Hepatic stellate cell (primary cell): ENCODE data around the gene LRRC4C.

Source experiments
- DNase-seq: peaks from one replicate; pipeline ENCODE4 v3.0.0; 2011; ENCODE audit warnings: low spot score

LRRC4C gene

GRCh38 chr11:41250408-41250935, 209.0 kb downstream of the LRRC4C start:
- DNase-seq, result no peak

GRCh38 chr11:41247621-41248020, 211.8 kb downstream of the LRRC4C start:
- no peak for DNase-seq

GRCh38 chr11:41246399-41246745, 213.1 kb downstream of the LRRC4C start:
- DNase-seq, result no peak

GRCh38 chr11:41245704-41246398, 213.6 kb downstream of the LRRC4C start:
- no peak for DNase-seq

- DNase-seq, result no peak
Observed at GRCh38 chr11:41245184-41245583, 214.3 kb downstream of the LRRC4C start.

- DNase-seq, result no peak
Observed at GRCh38 chr11:41237382-41237781, 222.1 kb downstream of the LRRC4C start.

GRCh38 chr11:41235668-41236067, 223.8 kb downstream of the LRRC4C start:
- DNase-seq, result no peak

- no peak for DNase-seq
Observed at GRCh38 chr11:41225856-41226633, 233.4 kb downstream of the LRRC4C start.

GRCh38 chr11:41222236-41222635, 237.2 kb downstream of the LRRC4C start:
- DNase-seq, result no peak

- no peak for DNase-seq
Observed at GRCh38 chr11:41206388-41206787, 253.1 kb downstream of the LRRC4C start.

GRCh38 chr11:41201156-41201555, 258.3 kb downstream of the LRRC4C start:
- DNase-seq, result no peak

- no peak for DNase-seq
Observed at GRCh38 chr11:41190437-41191082, 268.9 kb downstream of the LRRC4C start.

- no peak for DNase-seq
Observed at GRCh38 chr11:41189701-41190436, 269.6 kb downstream of the LRRC4C start.

- no peak for DNase-seq
Observed at GRCh38 chr11:41177791-41178190, 281.7 kb downstream of the LRRC4C start.

- DNase-seq, result no peak
Observed at GRCh38 chr11:41175304-41175972, 284.0 kb downstream of the LRRC4C start.

- no peak for DNase-seq
Observed at GRCh38 chr11:41146326-41146725, 313.1 kb downstream of the LRRC4C start.

- no peak for DNase-seq
Observed at GRCh38 chr11:41145420-41145819, 314.0 kb downstream of the LRRC4C start.

- DNase-seq, result no peak
Observed at GRCh38 chr11:41134971-41135370, 324.5 kb downstream of the LRRC4C start.

- DNase-seq, result no peak
Observed at GRCh38 chr11:41133023-41133422, 326.4 kb downstream of the LRRC4C start.

- no peak for DNase-seq
Observed at GRCh38 chr11:41121600-41121999, 337.9 kb downstream of the LRRC4C start.

- DNase-seq, result no peak
Observed at GRCh38 chr11:41119484-41119883, 340.0 kb downstream of the LRRC4C start.

- DNase-seq, result no peak
Observed at GRCh38 chr11:41118521-41118920, 340.9 kb downstream of the LRRC4C start.
